Heart right ventricle (tissue), 16 donors: ENCODE results near the gene EEPD1. TPM values are rescaled to one million over a fixed set of nuclear protein-coding genes. Genes with fewer than 3 reads are reported as not detected.
A peak's percentile ranks its signal among the peaks of the same experiment; 100 is the strongest.

ENCODE experiments used
- ATAC-seq, 8 donors: fragments of 200-7000 bp; cut with Tn5 transposase; one replicate each; pipeline ENCODE4 v1.9.1; 2020; ENCODE audit warnings: mild to moderate bottlenecking in 8 of 8, moderate library complexity in 8 of 8, moderate number of reproducible peaks in 1 of 8
- DNase-seq, 2 donors: peaks; one replicate each; pipeline ENCODE4 v3.0.0-alpha.2; 2020
- H3K27ac ChIP-seq, 10 donors: fragments of 200-600 bp; sonication (generic) in 2 of 10; one replicate each; pipeline versions ENCODE4 v1.5.0 to v1.8.0; 2020 to 2022; ENCODE audit warnings: mild to moderate bottlenecking in 3 of 10
- H3K27me3 ChIP-seq, 7 donors: fragments of 200-600 bp; one replicate each; pipeline ENCODE4 v1.8.0; 2021 to 2022; ENCODE audit warnings: mild to moderate bottlenecking in 2 of 7
- H3K36me3 ChIP-seq, 9 donors: fragments of 200-600 bp; sonication (generic) in 1 of 9; one replicate each; pipeline versions ENCODE4 v1.5.0 to v1.8.0; 2020 to 2022; ENCODE audit warnings: mild to moderate bottlenecking in 2 of 9
- H3K4me1 ChIP-seq, 9 donors: fragments of 200-600 bp; sonication (generic) in 1 of 9; one replicate each; pipeline versions ENCODE4 v1.5.0 to v1.8.0; 2020 to 2022; ENCODE audit warnings: mild to moderate bottlenecking in 4 of 9
- H3K4me3 ChIP-seq, 10 donors: fragments of 200-600 bp; sonication (generic) in 2 of 10; one replicate each; pipeline versions ENCODE4 v1.5.0 to v1.8.0; 2020 to 2022; ENCODE audit warnings: mild to moderate bottlenecking in 7 of 10, moderate library complexity in 2 of 10
- H3K9me3 ChIP-seq, 11 donors: fragments of 200-600 bp in 10 of 11; sonication (generic) in 2 of 11; one replicate each; pipeline versions ENCODE4 v1.5.0 to v1.8.0; 2013 to 2022; ENCODE audit warnings: mild to moderate bottlenecking in 2 of 11, control low read depth in 1 of 11, moderate library complexity in 1 of 11
- CTCF ChIP-seq, 9 donors: fragments of 200-600 bp; sonication (generic) in 2 of 9; IDR thresholded peaks; one replicate each; pipeline versions ENCODE4 v1.5.0 to v1.8.0; 2021 to 2022; ENCODE audit warnings: antibody characterized with exemption in 9 of 9, mild to moderate bottlenecking in 5 of 9, moderate library complexity in 1 of 9
- WGBS, 2 donors: extraction: QIAGEN DNeasy Blood & Tissue Kit; methylation state at CpG; one replicate each; pipeline ENCODE4 v1.1.7; 2013; ENCODE audit warnings: inconsistent platforms in 1 of 2; 5-methylcytosine and 5-hydroxymethylcytosine counted together
- intact Hi-C, 10 donors: fragments of 100-400 bp; cut with DNase I; formaldehyde crosslinking; loops; one replicate each; pipeline versions ENCODE4 v1.11.1 to v1.14.2; 2022
- polyA plus RNA-seq, 2 donors: library from polyadenylated mRNA; stranded (reverse); fragments of 200-250 nt; gene quantifications; one replicate each; pipeline ENCODE4 v1.2.3, GENCODE V29; 2013
- total RNA-seq, 10 donors: library from RNA; stranded (reverse); fragmentation: NEBNext Ultra II Directional in 3 of 10; extraction: Animal tissue kit (Norgen Biotek cat#: 25700) in 3 of 10; gene quantifications; one replicate each; pipeline versions ENCODE4 v1.2.1 to v1.2.4, GENCODE V29; 2021 to 2023
- donor health status: Arrhythmogenic right ventricular cardiomyopathy.
- donor health status: ischemic (EF 13 %, LVEDD 7.1; RV severe dilation, severe dysfunction).
- donor health status: healthy with polysubstance abuse.
- donor health status: DM: no; HTN: yes; CAD: no.
- donor health status: DM: no; HTN: no; CAD: no.
- donor health status: ischemic (EF 25% LVEDD 6.9; RV normal size, moderate dysfunction).
- donor health status: ischemic (EF 25% LVEDD 5.7; RV mildly dilated, moderate dysfunction).
- donor health status: healthy.
- donor health status: DM: yes; HTN: yes; CAD: no.
- donor health status: Ischemic cardiomyopathy.
- donor health status: ischemic (EF 35%, LVEDD 5.7; RV mildly dilated, moderate dysfunction).
- donor health status: nonischemic (EF 11% LVEDD 7.7; RV severe dilation, severe dysfunction).
- donor health status: DM: yes; HTN: yes; CAD: no.
- donor health status: PGD.
- donor health status: ischemic (EF 29% LVEDD 5.4; RV normal size, mild dysfunction).
- donor health status: nonischemic (EF 23%, LVEDD 6.1; RV moderate dilation, normal function).

Gene EEPD1
- total and polyA plus RNA-seq, 12 donors: 6.1 to 15.2 (median 8.4) TPM

DNA sequence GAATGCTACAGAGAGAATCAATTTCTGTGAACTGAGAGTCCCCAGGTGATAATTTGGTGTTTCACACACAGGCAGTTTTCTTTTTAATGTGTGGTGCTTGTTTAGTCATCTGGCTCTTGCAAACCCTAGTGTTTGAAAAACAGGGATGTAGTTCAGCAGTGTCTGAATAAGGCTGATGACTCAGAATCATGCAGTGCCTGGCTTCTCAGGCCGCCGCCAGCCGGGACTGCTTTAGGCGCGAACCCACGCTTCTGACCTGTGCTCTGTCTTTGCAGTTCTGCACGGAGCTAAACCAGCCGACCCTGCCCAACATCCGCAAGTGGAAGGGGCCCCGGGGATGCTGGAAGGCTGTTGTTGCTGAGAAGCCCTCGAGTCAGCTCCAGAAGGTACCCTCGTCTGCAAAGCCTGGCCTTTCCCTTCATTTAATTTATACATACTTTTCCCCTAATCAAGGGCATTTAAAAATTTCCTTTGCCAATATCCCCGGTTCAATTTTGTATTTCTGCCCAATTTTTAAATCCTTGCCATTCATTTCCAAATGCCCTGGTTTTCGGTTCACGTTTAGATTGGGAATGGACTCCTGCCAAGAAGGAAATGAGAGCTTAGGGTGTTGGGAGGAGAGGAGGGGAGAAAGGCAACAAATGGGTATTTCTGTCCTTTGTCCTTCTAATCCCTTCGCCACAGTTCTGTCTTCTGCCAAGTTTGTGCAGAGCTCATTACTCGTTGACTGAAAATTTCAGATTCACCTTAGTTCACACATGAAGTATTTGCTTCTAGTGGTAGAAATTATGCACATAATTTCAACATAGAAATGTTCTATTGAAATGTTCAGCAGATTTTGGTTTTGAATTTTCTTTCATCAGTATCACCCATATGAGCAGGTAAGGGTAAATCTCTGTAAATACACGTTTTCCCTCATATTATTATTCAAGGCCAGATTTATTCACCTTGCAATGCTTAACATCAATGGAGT, 128.1 kb downstream of the EEPD1 start:
- TF ChIP-seq CTCF (IDR thresholded peaks at IDR 0.05): peak in 2 of 9 donors; percentile 5 to 13
- WGBS, 2 donors: 31 to 52% methylated on average over 18 of the region's 18 CpGs
- intact Hi-C loops: loop anchor here in 6 of 10 donors (2.0 to 10.0 kb wide), 6 partner anchors 54 to 129 kb away; partner anchors contain the start of gene EEPD1 (in 3 of the 6)
- peak overlapping the region in 3 of 10 donors; percentile 12 to 28 (median 17) for H3K4me3 ChIP-seq
- DNase-seq (peak; percentile 61 to 68), ATAC-seq (peak; percentile 69 to 92 (median 80))
- no peaks in the 10 kb centered on the region for H3K9me3 ChIP-seq
- peaks cover 0 to 7% (median 0%) of the 10 kb centered on the region in 9 donors for H3K36me3 ChIP-seq
- peak overlapping the region in 8 of 10 donors; percentile 22 to 90 (median 62) for H3K27ac ChIP-seq
- peaks cover 2 to 96% (median 74%) of the 10 kb centered on the region in 9 donors for H3K4me1 ChIP-seq
- H3K27me3 ChIP-seq: no peaks in the 10 kb centered on the region

- no peak overlapping the region for H3K4me3 ChIP-seq
- intact Hi-C loops: loop anchor here in 6 of 10 donors (2.0 to 10.0 kb wide), 6 partner anchors 55 to 130 kb away; partner anchors contain the start of gene EEPD1 (in 3 of the 6)
- peak overlapping the region in 4 of 10 donors; percentile 65 to 90 (median 76) for H3K27ac ChIP-seq
- H3K9me3 ChIP-seq: no peaks in the 10 kb centered on the region
- ATAC-seq (no peak), DNase-seq (no peak)
- peaks cover 2 to 96% (median 76%) of the 10 kb centered on the region in 9 donors for H3K4me1 ChIP-seq
- TF ChIP-seq CTCF (IDR thresholded peaks at IDR 0.05): no peak
- peaks cover 0 to 7% (median 0%) of the 10 kb centered on the region in 9 donors for H3K36me3 ChIP-seq
- no peaks in the 10 kb centered on the region for H3K27me3 ChIP-seq
- 92 to 95% methylated on average over 10 of the region's 10 CpGs for WGBS, 2 donors
Observed at GRCh38 chr7:36281945-36282717, 129.1 kb downstream of the EEPD1 start.

GRCh38 chr7:36283181-36283580, 130.1 kb downstream of the EEPD1 start:
- DNase-seq: no peak
- H3K36me3 ChIP-seq: peaks cover 0 to 11% (median 0%) of the 10 kb centered on the region in 9 donors
- no peaks in the 10 kb centered on the region for H3K9me3 ChIP-seq
- intact Hi-C loops: loop anchor here in 6 of 10 donors (5.0 to 10.0 kb wide), 5 partner anchors 56 to 131 kb away; partner anchors contain the start of gene EEPD1 (in 3 of the 6)
- TF ChIP-seq CTCF (IDR thresholded peaks at IDR 0.05): no peak
- no peak for ATAC-seq
- 82 to 93% methylated on average over 9 of the region's 9 CpGs for WGBS, 2 donors
- H3K4me1 ChIP-seq: peaks cover 2 to 96% (median 76%) of the 10 kb centered on the region in 9 donors
- no peak overlapping the region for H3K4me3 ChIP-seq
- H3K27ac ChIP-seq: peak overlapping the region in 5 of 10 donors; percentile 18 to 90 (median 41)
- H3K27me3 ChIP-seq: no peaks in the 10 kb centered on the region
